K562 (cell line): ENCODE data around the gene SLC46A3. TPM values are rescaled to one million over a fixed set of nuclear protein-coding genes. Genes with fewer than 3 reads are reported as not detected.

Experiments
- ATAC-seq: fragments of 200-7000 bp; cut with Tn5 transposase; 3 replicates; pipeline ENCODE4 v1.9.1; 2020; ENCODE audit warnings: moderate library complexity
- BruUV-seq: library from RNA; stranded (reverse); fragments of 400-500 nt; replicated peaks from 2 replicates; lab custom pipeline; 2021; lab: Mats Ljungman, UMichigan
- CTCF ChIA-PET: fragments of 300-600 bp; formaldehyde crosslinking; extraction: SDS; loops from one replicate; lab custom pipeline; 2021; ENCODE audit warnings: low intra/inter-chr PET ratio; lab: Yijun Ruan, JAX
- POLR2A ChIA-PET: fragments of 300-600, 350-650 bp; sonication (Branson Sonifier 250); formaldehyde crosslinking; extraction: SDS; loops from one replicate; lab custom pipeline; 2021; ENCODE audit warnings: antibody characterized with exemption, inconsistent platforms; lab: Yijun Ruan, JAX
- DNase-seq, 4 experiments: peaks; one replicate each; pipeline versions ENCODE4 v3.0.0 to v3.0.0-alpha.2; 2011 to 2018; ENCODE audit warnings: low spot score in 3 of 4, mixed read lengths in 3 of 4; ENCODE audit errors: extremely low read depth in 1 of 4
- FAIRE-seq: peaks from 2 replicates; lab custom pipeline; 2011; peaks lifted over from hg19 to GRCh38; lab: Jason Lieb, UNC
- H2AFZ ChIP-seq: 2 replicates; pipeline ENCODE4 v1.6.0; 2011; ENCODE audit warnings: low read depth, low read length, control low read depth, inconsistent platforms
- H3K27ac ChIP-seq: fragments of 200-600 bp; 3 replicates; pipeline ENCODE4 v1.8.0; 2011; ENCODE audit warnings: low read depth, mild to moderate bottlenecking, control low read depth, inconsistent platforms, low read length, moderate library complexity, mixed read lengths; ENCODE audit errors: extremely low read depth
- H3K27me3 ChIP-seq, 2 experiments: fragments of 300-600 bp in 1 of 2; 2 replicates in 1 of 2; 3 replicates in 1 of 2; pipeline versions ENCODE4 v1.6.0 to v1.8.0; 2011; ENCODE audit warnings: inconsistent platforms in 2 of 2, low read length in 2 of 2, mild to moderate bottlenecking in 1 of 2, mixed read lengths in 1 of 2, moderate library complexity in 1 of 2; ENCODE audit not compliant: control insufficient read depth in 2 of 2, insufficient read depth in 2 of 2
- H3K36me3 ChIP-seq: fragments of 300-600 bp; 3 replicates; pipeline ENCODE4 v1.8.0; 2011; ENCODE audit warnings: mild to moderate bottlenecking, low read length, inconsistent platforms; ENCODE audit not compliant: control insufficient read depth, insufficient read depth
- H3K4me1 ChIP-seq, 2 experiments: fragments of 200-600 bp in 1 of 2; replicated peaks in 1 of 2; 2 replicates in 1 of 2; 3 replicates in 1 of 2; pipeline versions ENCODE4 v1.5.1 to v1.8.0; 2011; ENCODE audit warnings: inconsistent platforms in 2 of 2, low read length in 2 of 2, mild to moderate bottlenecking in 1 of 2, mixed read lengths in 1 of 2, moderate library complexity in 1 of 2; ENCODE audit not compliant: control insufficient read depth in 2 of 2, insufficient read depth in 2 of 2
- H3K4me2 ChIP-seq: 2 replicates; pipeline ENCODE4 v1.6.1; 2011; ENCODE audit warnings: low read length, control low read depth, inconsistent platforms, mixed read lengths; ENCODE audit not compliant: insufficient read depth
- H3K4me3 ChIP-seq: fragments of 200-600 bp; sonication (generic), shearing (Covaris generic); 2 replicates; pipeline ENCODE4 v1.5.1; 2016; ENCODE audit warnings: control low read depth, inconsistent platforms
- H3K79me2 ChIP-seq: fragments of 200-600 bp; 3 replicates; pipeline ENCODE4 v1.8.0; 2011; ENCODE audit warnings: low read length, inconsistent platforms; ENCODE audit not compliant: control insufficient read depth, insufficient read depth
- H3K9ac ChIP-seq, 2 experiments: 2 replicates each; pipeline versions ENCODE4 v1.6.0 to v1.6.1; 2011; ENCODE audit warnings: low read depth in 2 of 2, low read length in 2 of 2, control low read depth in 1 of 2, inconsistent platforms in 1 of 2, mild to moderate bottlenecking in 1 of 2, mixed read lengths in 1 of 2; ENCODE audit not compliant: insufficient read depth in 1 of 2
- H3K9me1 ChIP-seq: one replicate; pipeline ENCODE4 v1.6.0; 2011; ENCODE audit warnings: inconsistent platforms, mild to moderate bottlenecking, low read length, moderate library complexity; ENCODE audit not compliant: control insufficient read depth, insufficient read depth
- H3K9me3 ChIP-seq: replicated peaks from 2 replicates; pipeline ENCODE4 v1.5.1; 2011; ENCODE audit warnings: low read depth, low read length, inconsistent platforms; ENCODE audit not compliant: control insufficient read depth, insufficient read depth
- H4K20me1 ChIP-seq: replicated peaks from 2 replicates; pipeline ENCODE4 v1.6.1; 2011; ENCODE audit warnings: low read length, inconsistent platforms, mixed read lengths; ENCODE audit not compliant: control insufficient read depth, insufficient read depth
- ATF3 ChIP-seq, 2 experiments: fragments of 450-650 bp in 1 of 2; sonication (generic) in 1 of 2; formaldehyde crosslinking in 1 of 2; IDR thresholded peaks in 1 of 2; conservative IDR thresholded peaks in 1 of 2; 2 replicates each; pipeline versions ENCODE4 v1.6.1 to v1.8.1; 2016 to 2023; ENCODE audit warnings: mild to moderate bottlenecking in 2 of 2, moderate library complexity in 2 of 2, inconsistent platforms in 1 of 2, missing genetic modification reagents in 1 of 2
- ETV1 ChIP-seq: fragments of 450-650 bp; conservative IDR thresholded peaks from 2 replicates; pipeline ENCODE4 v1.6.1; 2016; ENCODE audit warnings: missing genetic modification characterization, control low read depth, low read depth, missing compliant biosample characterization
- EZH2 ChIP-seq: IDR thresholded peaks from 2 replicates; pipeline ENCODE4 v1.6.1; 2012; ENCODE audit warnings: low read depth, mild to moderate bottlenecking, inconsistent platforms, low read length, borderline replicate concordance
- GATA2 ChIP-seq: sonication (generic); formaldehyde crosslinking; IDR thresholded peaks from 2 replicates; pipeline ENCODE4 v1.4.0; 2020; ENCODE audit warnings: mild to moderate bottlenecking, missing genetic modification reagents
- YY1 ChIP-seq, 3 experiments: IDR thresholded peaks; 2 replicates each; pipeline ENCODE4 v1.6.1; 2011; ENCODE audit warnings: low read length in 2 of 3, mild to moderate bottlenecking in 2 of 3, moderate library complexity in 2 of 3, borderline replicate concordance in 1 of 3, control low read depth in 1 of 3, low read depth in 1 of 3; ENCODE audit not compliant: insufficient read depth in 3 of 3, insufficient replicate concordance in 2 of 3, control insufficient read depth in 1 of 3, insufficient read length in 1 of 3; ENCODE audit errors: extremely low read depth in 1 of 3
- ZC3H11A ChIP-seq: IDR thresholded peaks from 2 replicates; pipeline ENCODE4 v1.6.1; 2012; ENCODE audit warnings: low read depth, low read length, improper control_type of control experiment
- ZNF197 ChIP-seq: fragments of 200-800 bp; sonication (Bioruptor generic); IDR thresholded peaks from 2 replicates; pipeline ENCODE4 v1.6.1; 2016; ENCODE audit warnings: low read depth, missing genetic modification characterization, missing compliant biosample characterization
- ZNF253 ChIP-seq: fragments of 250-450 bp; sonication (Bioruptor Pico); conservative IDR thresholded peaks from 2 replicates; pipeline ENCODE4 v1.6.1; 2021; ENCODE audit warnings: mild to moderate bottlenecking
- WGBS: fragments of 100-300 bp; shearing (Covaris generic); methylation state at CpG from one replicate; pipeline ENCODE4 v1.1.6; 2016; ENCODE audit warnings: low coverage, mixed read lengths; ENCODE audit not compliant: insufficient coverage; ENCODE audit errors: missing lambda C conversion rate; 5-methylcytosine and 5-hydroxymethylcytosine counted together
- in situ Hi-C: fragments of 300-500 bp; cut with MboI; formaldehyde crosslinking; loops from 4 replicates; pipeline ENCODE4 v1.15.0; 2018; ENCODE audit warnings: inconsistent platforms, mixed read lengths
- intact Hi-C: fragments of 100-400 bp; cut with micrococcal nuclease; formaldehyde crosslinking; loops from 2 replicates; pipeline ENCODE4 v1.14.2; 2022
- polyA plus RNA-seq, 8 experiments: library from polyadenylated mRNA; depleted of rRNA in 4 of 8; stranded (reverse) in 5 of 8; unstranded in 3 of 8; fragments of >200 nt; fragmentation: Nextera tagmentation in 2 of 8; fragmentation: Illumina TruSeq in 1 of 8; extraction: Ambion mirVana in 2 of 8; extraction: Trizol in 1 of 8; gene quantifications; 2 replicates each; pipeline versions ENCODE4 v1.2.1 to v1.2.3, GENCODE V29; 2011 to 2014; ENCODE audit warnings: inconsistent platforms in 1 of 8, missing spikeins in 1 of 8
- total RNA-seq, 7 experiments: library from RNA; depleted of rRNA in 6 of 7; stranded (reverse); fragments of >200 nt in 6 of 7; fragmentation: Illumina TruSeq in 2 of 7; extraction: Trizol in 2 of 7; gene quantifications; 2 replicates each; pipeline versions ENCODE4 v1.2.1 to v1.2.3, GENCODE V29; 2011 to 2021; ENCODE audit warnings: low replicate concordance in 1 of 7

SLC46A3 gene
- total and polyA plus RNA-seq, 9 of the 15 experiments (the other 6 are each of a cell fraction or from before 2014, with no cell fraction given), result 0.14 to 1.2 (median 0.51) TPM

GRCh38 chr13:28763887-28764286 lies 45.1 kb upstream of the SLC46A3 start:
- Histone ChIP-seq H3K27me3 (peaks cover 0 to 7% of the 10 kb centered on the region in 2 experiments; a peak in 2 of 5 replicates), H3K9me3 (no peaks in the 10 kb centered on the region), H4K20me1 (no peaks in the 10 kb centered on the region), H3K4me1 (no peaks in the 10 kb centered on the region), H3K36me3 (no peaks in the 10 kb centered on the region), H2AFZ (no peak overlapping the region), H3K9ac (no peak overlapping the region), H3K27ac (no peak overlapping the region), H3K9me1 (no peaks in the 10 kb centered on the region), H3K4me3 (no peak overlapping the region), H3K79me2 (no peaks in the 10 kb centered on the region), H3K4me2 (no peak overlapping the region)
- no peak for FAIRE-seq
- in situ Hi-C loops, result no loop called here
- DNase-seq, result no peak
- no peak for ATAC-seq
- CTCF ChIA-PET, result no interaction called here
- TF ChIP-seq YY1 (IDR thresholded peaks at IDR 0.05; ENCODE audit: borderline replicate concordance in 1 of 3, control insufficient read depth in 1 of 3, extremely low read depth in 1 of 3, insufficient read depth in 3 of 3, insufficient read length in 1 of 3, insufficient replicate concordance in 2 of 3, low read depth in 1 of 3, low read length in 2 of 3), result no peak
- no peak for TF ChIP-seq GATA2 (CRISPR knock-in tag)
- no peak for TF ChIP-seq ZNF253 (CRISPR knock-in tag)
- TF ChIP-seq EZH2, result no peak
- no peak for TF ChIP-seq ZC3H11A
- no peak for TF ChIP-seq ETV1 (tag)
- no peak for TF ChIP-seq ATF3 (IDR thresholded peaks at IDR 0.05)
- TF ChIP-seq ATF3 (CRISPR knock-in tag; conservative IDR thresholded peaks at IDR 0.05), result no peak
- no peak for TF ChIP-seq ZNF197 (CRISPR knock-in tag)
- intact Hi-C loops, result no loop called here
- POLR2A ChIA-PET, result no interaction called here
- no TSS peak for BruUV-seq
- 0% methylated on average over 4 of the region's 4 CpGs for WGBS
